OCI-LY1 (cell line): ENCODE data around the gene CEACAM19.

Source experiments
- H2AFZ ChIP-seq: fragments of 200-600 bp; sonication (generic), shearing (Covaris generic); 2 replicates; pipeline ENCODE4 v1.6.0; 2014; ENCODE audit warnings: antibody characterized with exemption, mild to moderate bottlenecking, low read length
- H3F3A ChIP-seq: fragments of 200-600 bp; sonication (generic), shearing (Covaris generic); 2 replicates; pipeline ENCODE4 v1.6.0; 2014; ENCODE audit warnings: mild to moderate bottlenecking, antibody characterized with exemption, low read length, moderate library complexity; ENCODE audit not compliant: insufficient read depth
- H3K27ac ChIP-seq: fragments of 200-600 bp; sonication (generic); 2 replicates; pipeline ENCODE4 v1.5.1; 2014; ENCODE audit warnings: low read length, mixed run types, mild to moderate bottlenecking, low read depth; ENCODE audit not compliant: poor library complexity, severe bottlenecking
- H3K27me3 ChIP-seq: fragments of 200-600 bp; sonication (generic); 2 replicates; pipeline ENCODE4 v1.6.0; 2014; ENCODE audit warnings: antibody characterized with exemption, mild to moderate bottlenecking, low read length, moderate library complexity; ENCODE audit not compliant: insufficient read depth
- H3K36me3 ChIP-seq: fragments of 200-600 bp; sonication (generic); 2 replicates; pipeline ENCODE4 v1.6.1; 2014; ENCODE audit warnings: mild to moderate bottlenecking, antibody characterized with exemption, low read length, moderate library complexity, mixed read lengths; ENCODE audit not compliant: insufficient read depth
- H3K4me1 ChIP-seq: fragments of 200-600 bp; sonication (generic); 2 replicates; pipeline ENCODE4 v1.5.1; 2014; ENCODE audit warnings: mild to moderate bottlenecking, low read length, moderate library complexity; ENCODE audit not compliant: insufficient read depth, severe bottlenecking
- H3K4me2 ChIP-seq: fragments of 200-600 bp; sonication (generic), shearing (Covaris generic); 2 replicates; pipeline ENCODE4 v1.6.1; 2014; ENCODE audit warnings: low read length
- H3K4me3 ChIP-seq: fragments of 200-600 bp; sonication (generic); 2 replicates; pipeline ENCODE4 v1.5.1; 2014; ENCODE audit warnings: low read length, low read depth, mild to moderate bottlenecking, mixed read lengths; ENCODE audit not compliant: poor library complexity, severe bottlenecking
- H3K79me2 ChIP-seq: fragments of 200-600 bp; shearing (Covaris generic); 2 replicates; pipeline ENCODE4 v1.6.1; 2016; ENCODE audit warnings: mixed run types, low read length, mixed read lengths; ENCODE audit not compliant: insufficient read depth
- H3K9ac ChIP-seq: fragments of 200-600 bp; sonication (generic), shearing (Covaris generic); 2 replicates; pipeline ENCODE4 v1.6.1; 2014; ENCODE audit warnings: mild to moderate bottlenecking, low read length, mixed read lengths
- H3K9me2 ChIP-seq: fragments of 200-600 bp; sonication (generic), shearing (Covaris generic); 2 replicates; pipeline ENCODE4 v1.6.1; 2014; ENCODE audit warnings: low read depth, mild to moderate bottlenecking, low read length, mixed read lengths
- H3K9me3 ChIP-seq: fragments of 200-600 bp; shearing (Covaris generic); 2 replicates; pipeline ENCODE4 v1.6.1; 2014; ENCODE audit warnings: low read length, mixed read lengths
- H4K20me1 ChIP-seq: fragments of 200-600 bp; sonication (generic), shearing (Covaris generic); 2 replicates; pipeline ENCODE4 v1.6.0; 2016; ENCODE audit warnings: mild to moderate bottlenecking, low read length; ENCODE audit not compliant: insufficient read depth
- CTCF ChIP-seq: fragments of 200-600 bp; sonication (generic), shearing (Covaris generic); IDR thresholded peaks from 2 replicates; pipeline ENCODE4 v1.5.1; 2017; ENCODE audit warnings: mild to moderate bottlenecking, antibody characterized with exemption, low read length, moderate library complexity, mixed read lengths
- EZH2 ChIP-seq: fragments of 200-600 bp; sonication (generic), shearing (Covaris generic); IDR thresholded peaks from 2 replicates; pipeline ENCODE4 v1.8.0; 2017; ENCODE audit warnings: borderline replicate concordance, mixed run types, mild to moderate bottlenecking, antibody characterized with exemption, low read length, moderate library complexity, mixed read lengths

CEACAM19 gene

GRCh38 chr19:44701228-44701627 lies 29.9 kb downstream of the CEACAM19 start:
- Histone ChIP-seq H3K4me2 (no peak overlapping the region), H3K4me1 (no peaks in the 10 kb centered on the region), H3K4me3 (no peak overlapping the region), H4K20me1 (no peaks in the 10 kb centered on the region), H3K27ac (no peak overlapping the region), H3F3A (no peaks in the 10 kb centered on the region), H3K79me2 (no peaks in the 10 kb centered on the region), H3K9me3 (no peaks in the 10 kb centered on the region), H3K9me2 (no peaks in the 10 kb centered on the region), H3K9ac (no peak overlapping the region), H2AFZ (no peak overlapping the region), H3K27me3 (peaks cover 10% of the 10 kb centered on the region), H3K36me3 (no peaks in the 10 kb centered on the region)
- TF ChIP-seq EZH2 (no peak), CTCF (no peak)

- H3K9me2 ChIP-seq = no peaks in the 10 kb centered on the region
- no peaks in the 10 kb centered on the region for H3K79me2 ChIP-seq
- no peak overlapping the region for H2AFZ ChIP-seq
- H3F3A ChIP-seq = no peaks in the 10 kb centered on the region
- no peak overlapping the region for H3K27ac ChIP-seq
- H3K9ac ChIP-seq = no peak overlapping the region
- H3K4me3 ChIP-seq = no peak overlapping the region
- TF ChIP-seq EZH2 = no peak
- no peak for TF ChIP-seq CTCF
- no peak overlapping the region for H3K4me2 ChIP-seq
- no peaks in the 10 kb centered on the region for H3K4me1 ChIP-seq
- H3K27me3 ChIP-seq = peaks cover 6% of the 10 kb centered on the region
- H3K9me3 ChIP-seq = no peaks in the 10 kb centered on the region
- no peaks in the 10 kb centered on the region for H3K36me3 ChIP-seq
- no peaks in the 10 kb centered on the region for H4K20me1 ChIP-seq
Observed at GRCh38 chr19:44702551-44703176, 31.4 kb downstream of the CEACAM19 start.

GRCh38 chr19:44703336-44704078 lies 32.2 kb downstream of the CEACAM19 start:
- no peak for TF ChIP-seq CTCF
- no peak for TF ChIP-seq EZH2
- no peaks in the 10 kb centered on the region for H3K9me2 ChIP-seq
- no peaks in the 10 kb centered on the region for H3K79me2 ChIP-seq
- H3K9ac ChIP-seq = no peak overlapping the region
- H3K4me2 ChIP-seq = no peak overlapping the region
- no peak overlapping the region for H2AFZ ChIP-seq
- no peaks in the 10 kb centered on the region for H3K36me3 ChIP-seq
- peaks cover 3% of the 10 kb centered on the region for H3K27me3 ChIP-seq
- H3K4me3 ChIP-seq = no peak overlapping the region
- no peaks in the 10 kb centered on the region for H3F3A ChIP-seq
- no peak overlapping the region for H3K27ac ChIP-seq
- H3K9me3 ChIP-seq = no peaks in the 10 kb centered on the region
- no peaks in the 10 kb centered on the region for H3K4me1 ChIP-seq
- no peaks in the 10 kb centered on the region for H4K20me1 ChIP-seq
